GM21723 (cell line): ENCODE data around the gene GNL3.
"Not testable (repeated sequence)": the region's sequence is repeated elsewhere in the genome, so short reads cannot be mapped to it uniquely, and the experiment has no call there.

Source experiments
- ATAC-seq: cut with Tn5 transposase; IDR thresholded peaks from one replicate; pipeline ENCODE4 v1.9.1; 2021; ENCODE audit warnings: mild to moderate bottlenecking, moderate library complexity; ENCODE audit not compliant: unreplicated experiment

The GNL3 gene

DNA sequence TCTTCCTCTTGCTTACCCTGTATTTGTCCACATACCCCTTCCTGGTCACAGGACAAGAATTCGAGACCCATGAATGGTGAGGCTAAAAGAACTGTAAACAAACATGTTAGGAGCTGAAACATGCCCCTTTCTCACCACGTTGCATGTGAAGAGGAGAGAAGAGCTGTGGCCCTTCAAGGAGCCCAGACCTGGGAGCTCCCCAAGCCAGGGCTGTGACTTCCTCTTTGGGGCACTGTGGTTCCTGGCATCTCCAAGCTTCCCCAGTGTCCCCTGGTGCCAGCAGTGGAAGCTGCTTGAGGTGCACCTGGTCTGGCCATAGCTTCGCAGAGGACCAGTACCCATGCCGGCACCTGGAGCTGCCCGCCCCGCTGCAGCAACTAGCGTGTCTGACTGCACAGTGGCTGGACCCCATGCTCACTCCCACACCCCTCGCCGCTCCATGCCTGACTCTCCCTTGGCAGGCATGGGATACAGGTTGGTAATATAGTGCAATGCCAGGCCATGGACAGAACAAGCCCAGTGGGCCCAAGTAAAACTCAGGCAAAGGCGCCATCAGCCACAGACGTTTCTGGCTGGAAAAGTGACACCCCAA lies 30.0 kb downstream of the GNL3 start:
- no peak for ATAC-seq

GRCh38 chr3:52719618-52720017 lies 33.8 kb downstream of the GNL3 start:
- ATAC-seq: no peak

DNA sequence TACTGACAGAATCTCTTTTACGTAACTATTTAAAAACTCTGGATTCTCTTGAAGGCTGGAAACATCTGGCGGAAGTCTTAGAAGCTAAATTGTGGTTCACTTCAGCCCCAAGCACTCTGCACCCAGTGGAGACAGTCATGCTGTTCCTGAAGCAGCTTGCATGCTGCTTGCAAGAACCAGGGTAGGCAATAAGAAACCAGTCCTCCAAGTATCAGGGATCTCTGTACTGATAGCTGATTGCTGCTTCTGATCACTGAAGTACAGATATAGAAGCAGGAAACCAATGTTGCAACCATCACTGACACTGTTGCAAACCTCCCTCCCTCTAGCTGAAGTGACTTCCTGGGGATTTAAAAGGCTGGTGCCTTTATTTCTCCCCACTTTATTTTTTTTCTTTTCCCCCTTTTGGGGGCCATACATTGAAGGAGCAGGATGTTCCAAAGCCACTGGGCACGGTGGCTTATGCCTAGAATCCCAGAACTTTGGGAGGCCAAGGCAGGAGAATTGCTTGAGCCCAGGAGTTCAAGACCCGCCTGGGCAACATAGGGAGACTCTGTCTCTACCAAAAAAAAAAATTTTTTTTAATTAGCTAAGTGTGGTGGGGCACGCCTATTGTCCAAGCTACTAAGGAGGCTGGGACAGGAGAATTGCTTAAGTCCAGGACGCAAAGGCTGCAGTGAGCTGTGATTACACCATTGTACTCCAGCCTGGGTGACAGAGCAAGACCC lies 35.3 kb downstream of the GNL3 start:
- ATAC-seq: no peak

DNA sequence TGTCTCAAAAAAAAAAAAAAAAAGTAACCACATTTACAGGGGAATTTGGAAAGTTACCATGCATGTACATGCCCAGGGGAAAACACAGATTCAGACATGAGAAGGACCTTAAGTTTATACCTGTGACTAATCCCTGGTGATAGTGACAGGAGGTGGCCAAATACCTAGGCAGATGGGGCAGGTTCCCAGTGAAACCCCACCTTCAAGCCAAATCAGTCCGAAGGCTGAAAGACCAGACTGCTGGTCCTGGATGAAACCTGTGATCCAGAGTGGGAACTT lies 35.8 kb downstream of the GNL3 start:
- ATAC-seq: no peak

DNA sequence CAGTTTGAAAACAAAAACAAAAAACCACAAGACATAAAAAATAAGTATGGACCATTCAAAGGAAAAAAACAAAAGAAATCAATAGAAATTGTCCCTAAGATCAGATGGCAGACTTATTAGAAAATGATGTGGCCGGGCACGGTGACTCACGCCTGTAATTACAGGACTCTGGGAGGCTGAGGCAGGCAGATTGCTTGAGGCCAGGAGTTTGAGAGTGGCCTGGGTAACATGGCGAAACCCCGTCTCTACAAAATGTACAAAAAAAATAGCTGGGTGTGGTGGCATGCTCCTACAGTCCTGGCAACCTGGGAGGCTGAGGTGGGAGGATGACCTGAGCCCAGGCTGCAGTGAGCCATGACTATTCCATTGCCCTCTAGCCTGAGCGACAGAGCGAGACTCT lies 36.7 kb downstream of the GNL3 start:
- no peak for ATAC-seq

- ATAC-seq: no peak
Measured at GRCh38 chr3:52723935-52724334, 38.1 kb downstream of the GNL3 start.

GRCh38 chr3:52724511-52724910 lies 38.7 kb downstream of the GNL3 start:
- no peak for ATAC-seq

GRCh38 chr3:52728753-52729152 lies 42.9 kb downstream of the GNL3 start:
- ATAC-seq: not testable (repeated sequence)

- no peak for ATAC-seq
Measured at GRCh38 chr3:52730681-52731080, 44.8 kb downstream of the GNL3 start.

- no peak for ATAC-seq
Measured at GRCh38 chr3:52731590-52731989, 45.8 kb downstream of the GNL3 start.

DNA sequence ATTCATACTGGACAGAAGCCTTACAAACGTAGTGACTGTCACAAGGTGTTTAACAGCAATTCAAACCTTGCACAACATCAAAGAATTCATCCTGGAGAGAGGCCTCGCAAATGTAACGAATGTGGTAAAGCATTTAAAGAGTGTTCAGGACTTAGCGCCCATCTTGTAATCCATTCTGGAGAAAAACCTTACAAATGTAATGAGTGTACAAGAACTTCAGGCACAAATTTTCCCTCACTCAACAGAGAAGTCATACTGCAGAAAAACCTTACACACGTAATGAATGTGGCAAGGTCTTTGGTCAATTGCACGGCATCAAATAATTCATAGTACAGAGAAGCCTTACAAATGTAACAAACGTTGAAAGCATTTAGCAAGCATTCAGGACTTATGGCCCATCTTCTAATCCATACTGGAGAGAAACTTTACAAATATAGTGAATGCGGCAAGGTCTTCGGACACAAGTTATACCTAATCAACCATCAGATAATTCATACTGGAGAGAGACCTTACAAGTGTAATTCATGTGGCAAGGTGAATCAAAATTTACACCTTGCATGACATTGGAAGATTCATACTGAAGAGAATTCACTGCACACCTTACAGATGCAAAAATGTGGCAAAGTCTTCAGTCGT lies 47.5 kb downstream of the GNL3 start:
- ATAC-seq: no peak

GRCh38 chr3:52739730-52740129 lies 53.9 kb downstream of the GNL3 start:
- ATAC-seq: no peak

GRCh38 chr3:52742418-52743041 lies 56.7 kb downstream of the GNL3 start:
- ATAC-seq: no peak

DNA sequence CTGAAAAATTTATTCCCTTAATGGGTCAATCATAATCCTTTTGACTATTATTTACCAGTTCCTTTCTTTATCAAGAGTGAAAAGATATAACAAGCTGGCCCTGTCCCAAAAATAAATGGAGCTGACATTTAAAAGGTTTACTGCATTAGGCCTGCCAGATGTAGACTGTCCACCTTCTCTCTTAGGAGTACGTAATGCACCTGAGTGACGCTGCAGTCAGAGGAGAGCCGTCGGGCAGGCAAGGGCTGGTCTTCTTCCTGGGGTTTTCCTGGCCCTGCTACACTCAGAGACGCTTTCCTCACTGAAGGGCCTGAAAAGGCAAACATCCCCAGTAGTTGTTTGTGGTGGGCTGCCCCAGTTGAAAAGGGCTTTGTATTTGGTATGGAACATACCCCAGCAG lies 57.3 kb downstream of the GNL3 start:
- ATAC-seq: no peak

DNA sequence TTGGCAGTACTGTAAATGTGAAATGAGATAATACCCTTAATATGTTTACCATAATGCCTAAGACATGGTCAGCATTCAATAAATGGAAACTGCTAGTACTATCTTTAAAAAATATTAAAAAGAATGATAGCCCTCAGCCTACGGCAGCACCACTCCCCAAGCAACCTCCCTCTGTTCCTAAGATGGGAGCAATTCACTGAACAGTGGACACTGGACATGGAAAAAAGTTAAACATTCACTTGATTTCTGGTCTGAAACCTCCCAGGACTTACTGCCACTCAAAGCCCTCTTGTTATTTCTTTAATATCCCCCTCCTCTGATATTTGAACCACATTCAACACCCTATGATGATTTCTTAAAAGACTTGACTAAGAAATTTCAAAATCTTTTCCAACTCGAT lies 57.9 kb downstream of the GNL3 start:
- ATAC-seq: no peak
